Panc1 (cell line): ENCODE data around the gene THTPA.

ENCODE experiments used
- CTCF ChIP-seq: fragments of 450-650 bp; IDR thresholded peaks from 2 replicates; pipeline ENCODE4 v1.5.1; 2017; ENCODE audit warnings: mild to moderate bottlenecking
- POLR2AphosphoS5 ChIP-seq: IDR thresholded peaks from 2 replicates; pipeline ENCODE4 v1.6.1; 2012; ENCODE audit warnings: mild to moderate bottlenecking, low read depth, low read length, moderate library complexity
- REST ChIP-seq, 2 experiments: IDR thresholded peaks; 2 replicates each; pipeline ENCODE4 v1.6.1; 2011 to 2012; ENCODE audit warnings: low read depth in 2 of 2, control low read depth in 1 of 2, low read length in 1 of 2, mild to moderate bottlenecking in 1 of 2, moderate library complexity in 1 of 2; ENCODE audit not compliant: insufficient read depth in 1 of 2

- TF ChIP-seq CTCF = peak; percentile 93
- no peak for TF ChIP-seq POLR2AphosphoS5
- TF ChIP-seq REST (IDR thresholded peaks at IDR 0.05; ENCODE audit: insufficient read depth in 1 of 2, low read depth in 2 of 2, low read length in 1 of 2) = no peak
These were observed 3.2 kb downstream of the THTPA start for GRCh38 chr14:23559010-23559925.
